Measurements from ENCODE around the gene FLOT2.
A peak's percentile ranks its signal among the peaks of the same experiment; 100 is the strongest.
"Not testable (repeated sequence)": the region's sequence is repeated elsewhere in the genome, so short reads cannot be mapped to it uniquely, and the experiment has no call there.

Gene FLOT2

GRCh38 chr17:28878981-28879380 lies 18.6 kb downstream of the FLOT2 start:
- Histone ChIP-seq H3K4me3 (ENCODE audit: low read length) (no peak overlapping the region), H3K79me1 (ENCODE audit: low read length) (no peaks in the 10 kb centered on the region), H3K27me3 (ENCODE audit: insufficient read depth, low read length, poor library complexity) (no peaks in the 10 kb centered on the region), H3K56ac (ENCODE audit: low read length) (no peak overlapping the region), H2BK5ac (ENCODE audit: low read length) (no peak overlapping the region), H3K4me2 (ENCODE audit: low read length) (no peak overlapping the region), H3K36me3 (ENCODE audit: control insufficient read depth, insufficient read depth, low read length) (no peaks in the 10 kb centered on the region), H3K79me2 (ENCODE audit: control insufficient read depth, insufficient read depth, low read length) (no peaks in the 10 kb centered on the region), H3K4ac (ENCODE audit: low read depth, low read length) (no peak overlapping the region), H3K27ac (ENCODE audit: low read depth, low read length) (no peak overlapping the region), H3K18ac (ENCODE audit: low read length) (no peak overlapping the region), H3K4me1 (ENCODE audit: control insufficient read depth, low read depth, low read length) (peaks cover 3% of the 10 kb centered on the region), H3K23ac (ENCODE audit: low read length) (no peak overlapping the region), H4K8ac (ENCODE audit: low read depth, low read length) (no peak overlapping the region), H4K5ac (ENCODE audit: low read length) (no peak overlapping the region), H2BK15ac (replicated peaks; ENCODE audit: low read depth) (no peak overlapping the region), H3K9ac (ENCODE audit: low read length) (no peak overlapping the region), H2AK5ac (ENCODE audit: low read length) (no peak overlapping the region), H2BK120ac (ENCODE audit: low read depth, low read length) (no peak overlapping the region)
- no CpG with 5 or more reads among the region's 4 CpGs for WGBS (ENCODE audit: extremely low coverage, insufficient coverage, low lambda C conversion rate)
- peak; percentile 86 for DNase-seq

DNA sequence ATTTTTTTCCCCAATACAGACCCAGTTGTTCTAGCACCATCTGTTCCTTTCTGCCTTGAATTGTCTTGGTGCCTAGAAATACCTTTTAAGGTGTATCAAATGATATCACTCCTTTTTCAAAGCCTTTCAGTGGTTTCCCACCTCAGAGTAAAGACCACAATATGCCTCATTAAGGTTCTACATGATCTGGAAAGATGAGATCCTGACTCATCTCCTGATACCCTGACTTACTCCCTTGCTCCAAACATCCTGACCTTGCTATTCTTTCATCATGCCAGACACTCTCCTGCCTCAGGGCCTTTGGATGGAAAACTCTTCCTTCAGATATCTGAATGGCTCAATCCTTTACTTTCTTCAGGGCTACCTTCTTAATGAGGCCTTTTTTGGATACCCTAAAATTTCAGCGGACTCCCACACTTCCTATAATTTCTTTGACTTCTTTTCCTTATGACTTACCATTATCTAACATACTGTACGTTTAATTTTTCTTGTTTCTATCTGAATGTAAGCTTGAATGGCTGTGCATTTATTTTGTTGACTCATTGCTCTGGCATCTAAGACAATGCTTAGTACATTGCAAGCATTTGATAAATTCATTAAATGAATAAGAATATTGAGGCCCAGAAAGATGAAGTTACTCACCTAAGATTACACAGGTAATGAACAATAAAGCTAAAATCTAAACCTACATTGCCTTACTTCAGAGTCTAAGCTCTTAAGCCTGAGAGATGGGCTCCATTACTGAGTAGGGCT lies 19.2 kb downstream of the FLOT2 start:
- Histone ChIP-seq H3K4ac (ENCODE audit: low read depth, low read length) (no peak overlapping the region), H3K27me3 (ENCODE audit: insufficient read depth, low read length, poor library complexity) (no peaks in the 10 kb centered on the region), H3K36me3 (ENCODE audit: control insufficient read depth, insufficient read depth, low read length) (no peaks in the 10 kb centered on the region), H3K79me2 (ENCODE audit: control insufficient read depth, insufficient read depth, low read length) (no peaks in the 10 kb centered on the region), H3K79me1 (ENCODE audit: low read length) (no peaks in the 10 kb centered on the region), H3K18ac (ENCODE audit: low read length) (no peak overlapping the region), H2BK120ac (ENCODE audit: low read depth, low read length) (no peak overlapping the region), H3K4me2 (ENCODE audit: low read length) (no peak overlapping the region), H3K27ac (ENCODE audit: low read depth, low read length) (no peak overlapping the region), H4K5ac (ENCODE audit: low read length) (no peak overlapping the region), H3K9ac (ENCODE audit: low read length) (no peak overlapping the region), H2BK5ac (ENCODE audit: low read length) (no peak overlapping the region), H2AK5ac (ENCODE audit: low read length) (no peak overlapping the region), H3K4me1 (ENCODE audit: control insufficient read depth, low read depth, low read length) (peaks cover 3% of the 10 kb centered on the region), H4K8ac (ENCODE audit: low read depth, low read length) (no peak overlapping the region), H2BK15ac (replicated peaks; ENCODE audit: low read depth) (no peak overlapping the region), H3K56ac (ENCODE audit: low read length) (no peak overlapping the region), H3K4me3 (ENCODE audit: low read length) (no peak overlapping the region), H3K23ac (ENCODE audit: low read length) (no peak overlapping the region)
- no peak for DNase-seq
- WGBS (ENCODE audit: extremely low coverage, insufficient coverage, low lambda C conversion rate), result no CpG with 5 or more reads among the region's 2 CpGs

- not testable (repeated sequence) for H3K56ac ChIP-seq (ENCODE audit: low read length); H3K79me1 ChIP-seq (ENCODE audit: low read length)
Measured at GRCh38 chr17:28877150-28877711, 20.3 kb downstream of the FLOT2 start.

GRCh38 chr17:28875848-28876550 lies 21.5 kb downstream of the FLOT2 start:
- WGBS (ENCODE audit: extremely low coverage, insufficient coverage, low lambda C conversion rate), result no CpG with 5 or more reads among the region's 1 CpG
- H2AK5ac ChIP-seq (ENCODE audit: low read length), result no peak overlapping the region
- no peaks in the 10 kb centered on the region for H3K79me1 ChIP-seq (ENCODE audit: low read length)
- H3K4me1 ChIP-seq (ENCODE audit: control insufficient read depth, low read depth, low read length), result peaks cover 3% of the 10 kb centered on the region
- no peak overlapping the region for H2BK5ac ChIP-seq (ENCODE audit: low read length)
- no peaks in the 10 kb centered on the region for H3K36me3 ChIP-seq (ENCODE audit: control insufficient read depth, insufficient read depth, low read length)
- DNase-seq, result no peak
- H3K4me3 ChIP-seq (ENCODE audit: low read length), result no peak overlapping the region
- no peak overlapping the region for H3K56ac ChIP-seq (ENCODE audit: low read length)
- no peak overlapping the region for H4K5ac ChIP-seq (ENCODE audit: low read length)
- H4K8ac ChIP-seq (ENCODE audit: low read depth, low read length), result no peak overlapping the region
- no peak overlapping the region for H3K4ac ChIP-seq (ENCODE audit: low read depth, low read length)
- no peaks in the 10 kb centered on the region for H3K79me2 ChIP-seq (ENCODE audit: control insufficient read depth, insufficient read depth, low read length)
- no peak overlapping the region for H3K9ac ChIP-seq (ENCODE audit: low read length)
- no peak overlapping the region for H3K4me2 ChIP-seq (ENCODE audit: low read length)
- H3K18ac ChIP-seq (ENCODE audit: low read length), result no peak overlapping the region
- H3K27ac ChIP-seq (ENCODE audit: low read depth, low read length), result no peak overlapping the region
- no peak overlapping the region for H3K23ac ChIP-seq (ENCODE audit: low read length)
- no peak overlapping the region for H2BK120ac ChIP-seq (ENCODE audit: low read depth, low read length)
- H2BK15ac ChIP-seq (replicated peaks; ENCODE audit: low read depth), result no peak overlapping the region
- H3K27me3 ChIP-seq (ENCODE audit: insufficient read depth, low read length, poor library complexity), result no peaks in the 10 kb centered on the region

More at GRCh38 chr17:28877150-28877711, 20.3 kb downstream of the FLOT2 start:
- not testable (repeated sequence) for H2BK15ac ChIP-seq (replicated peaks; ENCODE audit: low read depth); H3K18ac ChIP-seq (ENCODE audit: low read length); H3K23ac ChIP-seq (ENCODE audit: low read length); H3K4me2 ChIP-seq (ENCODE audit: low read length); H3K4ac ChIP-seq (ENCODE audit: low read depth, low read length); H3K27ac ChIP-seq (ENCODE audit: low read depth, low read length); H4K8ac ChIP-seq (ENCODE audit: low read depth, low read length); H2BK5ac ChIP-seq (ENCODE audit: low read length); DNase-seq; H3K27me3 ChIP-seq (ENCODE audit: insufficient read depth, low read length, poor library complexity); H3K79me2 ChIP-seq (ENCODE audit: control insufficient read depth, insufficient read depth, low read length); H2BK120ac ChIP-seq (ENCODE audit: low read depth, low read length); H2AK5ac ChIP-seq (ENCODE audit: low read length); H3K36me3 ChIP-seq (ENCODE audit: control insufficient read depth, insufficient read depth, low read length); H3K9ac ChIP-seq (ENCODE audit: low read length); H3K4me3 ChIP-seq (ENCODE audit: low read length); H3K4me1 ChIP-seq (ENCODE audit: control insufficient read depth, low read depth, low read length); H4K5ac ChIP-seq (ENCODE audit: low read length)
- no CpG with 5 or more reads among the region's 6 CpGs for WGBS (ENCODE audit: extremely low coverage, insufficient coverage, low lambda C conversion rate)

GRCh38 chr17:28874750-28875149 lies 22.8 kb downstream of the FLOT2 start:
- H3K4ac ChIP-seq (ENCODE audit: low read depth, low read length), result no peak overlapping the region
- no peak overlapping the region for H3K27ac ChIP-seq (ENCODE audit: low read depth, low read length)
- H3K9ac ChIP-seq (ENCODE audit: low read length), result no peak overlapping the region
- no peak overlapping the region for H4K5ac ChIP-seq (ENCODE audit: low read length)
- no peak overlapping the region for H3K18ac ChIP-seq (ENCODE audit: low read length)
- H3K4me2 ChIP-seq (ENCODE audit: low read length), result no peak overlapping the region
- H3K23ac ChIP-seq (ENCODE audit: low read length), result no peak overlapping the region
- no CpG with 5 or more reads among the region's 3 CpGs for WGBS (ENCODE audit: extremely low coverage, insufficient coverage, low lambda C conversion rate)
- H3K27me3 ChIP-seq (ENCODE audit: insufficient read depth, low read length, poor library complexity), result no peaks in the 10 kb centered on the region
- no peaks in the 10 kb centered on the region for H3K79me1 ChIP-seq (ENCODE audit: low read length)
- H3K79me2 ChIP-seq (ENCODE audit: control insufficient read depth, insufficient read depth, low read length), result no peaks in the 10 kb centered on the region
- H3K4me1 ChIP-seq (ENCODE audit: control insufficient read depth, low read depth, low read length), result peaks cover 3% of the 10 kb centered on the region
- H3K56ac ChIP-seq (ENCODE audit: low read length), result no peak overlapping the region
- no peaks in the 10 kb centered on the region for H3K36me3 ChIP-seq (ENCODE audit: control insufficient read depth, insufficient read depth, low read length)
- H2BK5ac ChIP-seq (ENCODE audit: low read length), result no peak overlapping the region
- H2BK120ac ChIP-seq (ENCODE audit: low read depth, low read length), result no peak overlapping the region
- no peak overlapping the region for H3K4me3 ChIP-seq (ENCODE audit: low read length)
- no peak for DNase-seq
- no peak overlapping the region for H2AK5ac ChIP-seq (ENCODE audit: low read length)
- no peak overlapping the region for H4K8ac ChIP-seq (ENCODE audit: low read depth, low read length)
- H2BK15ac ChIP-seq (replicated peaks; ENCODE audit: low read depth), result no peak overlapping the region
